ENCODE data around the gene MYF5.
"Not testable (repeated sequence)": the region's sequence is repeated elsewhere in the genome, so short reads cannot be mapped to it uniquely, and the experiment has no call there.

MYF5 gene

DNA sequence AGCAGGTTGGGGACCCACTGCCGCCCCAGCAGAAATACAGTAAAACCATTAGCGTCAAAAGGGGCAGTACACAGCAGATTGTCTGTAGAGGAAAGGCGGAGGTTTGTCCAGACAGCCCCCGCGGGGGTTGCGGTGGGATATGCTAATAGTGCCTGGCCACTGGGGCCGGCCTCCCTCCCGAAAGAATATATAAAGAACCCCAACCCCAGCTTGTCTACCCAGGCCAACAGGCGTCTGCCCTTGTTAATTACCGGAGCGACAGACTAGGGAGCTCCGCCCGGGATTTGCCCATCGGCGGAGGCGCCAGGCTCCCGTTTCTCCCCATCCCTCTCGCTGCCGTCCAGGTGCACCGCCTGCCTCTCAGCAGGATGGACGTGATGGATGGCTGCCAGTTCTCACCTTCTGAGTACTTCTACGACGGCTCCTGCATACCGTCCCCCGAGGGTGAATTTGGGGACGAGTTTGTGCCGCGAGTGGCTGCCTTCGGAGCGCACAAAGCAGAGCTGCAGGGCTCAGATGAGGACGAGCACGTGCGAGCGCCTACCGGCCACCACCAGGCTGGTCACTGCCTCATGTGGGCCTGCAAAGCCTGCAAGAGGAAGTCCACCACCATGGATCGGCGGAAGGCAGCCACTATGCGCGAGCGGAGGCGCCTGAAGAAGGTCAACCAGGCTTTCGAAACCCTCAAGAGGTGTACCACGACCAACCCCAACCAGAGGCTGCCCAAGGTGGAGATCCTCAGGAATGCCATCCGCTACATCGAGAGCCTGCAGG is at the start of gene MYF5:
MYF5 (plus strand) TSS at position 217 of the 774 bp plus-strand sequence; CDS start at position 369, 152 bp downstream.
- POLR2A ChIA-PET, result no interaction called here
- TF ChIP-seq CTBP1 (IDR thresholded peaks at IDR 0.05; ENCODE audit: borderline replicate concordance) (no peak), FOXK2 (IDR thresholded peaks at IDR 0.05) (no peak), FOXA1 (IDR thresholded peaks at IDR 0.05) (no peak), NFRKB (IDR thresholded peaks at IDR 0.05) (no peak), ZNF384 (IDR thresholded peaks at IDR 0.05) (no peak), ARNT (IDR thresholded peaks at IDR 0.05) (no peak), L3MBTL2 (conservative IDR thresholded peaks at IDR 0.05) (no peak), ELF4 (IDR thresholded peaks at IDR 0.05) (no peak), BHLHE40 (IDR thresholded peaks at IDR 0.05; ENCODE audit: borderline replicate concordance) (no peak), HDGF (IDR thresholded peaks at IDR 0.05; ENCODE audit: borderline replicate concordance) (no peak), SUZ12 (IDR thresholded peaks at IDR 0.05) (no peak), TARDBP (IDR thresholded peaks at IDR 0.05) (no peak), SP1 (IDR thresholded peaks at IDR 0.05) (no peak), LEF1 (IDR thresholded peaks at IDR 0.05; ENCODE audit: borderline replicate concordance) (no peak), FOXM1 (IDR thresholded peaks at IDR 0.05; ENCODE audit: borderline replicate concordance) (no peak)
- TF ChIP-seq, protein P1, sequence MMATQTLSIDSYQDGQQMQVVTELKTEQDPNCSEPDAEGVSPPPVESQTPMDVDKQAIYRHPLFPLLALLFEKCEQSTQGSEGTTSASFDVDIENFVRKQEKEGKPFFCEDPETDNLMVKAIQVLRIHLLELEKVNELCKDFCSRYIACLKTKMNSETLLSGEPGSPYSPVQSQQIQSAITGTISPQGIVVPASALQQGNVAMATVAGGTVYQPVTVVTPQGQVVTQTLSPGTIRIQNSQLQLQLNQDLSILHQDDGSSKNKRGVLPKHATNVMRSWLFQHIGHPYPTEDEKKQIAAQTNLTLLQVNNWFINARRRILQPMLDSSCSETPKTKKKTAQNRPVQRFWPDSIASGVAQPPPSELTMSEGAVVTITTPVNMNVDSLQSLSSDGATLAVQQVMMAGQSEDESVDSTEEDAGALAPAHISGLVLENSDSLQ (IDR thresholded peaks at IDR 0.05), result no peak
- CTCF ChIA-PET, result no interaction called here
- DNase-seq (ENCODE audit: extremely low spot score), result no peak

DNA sequence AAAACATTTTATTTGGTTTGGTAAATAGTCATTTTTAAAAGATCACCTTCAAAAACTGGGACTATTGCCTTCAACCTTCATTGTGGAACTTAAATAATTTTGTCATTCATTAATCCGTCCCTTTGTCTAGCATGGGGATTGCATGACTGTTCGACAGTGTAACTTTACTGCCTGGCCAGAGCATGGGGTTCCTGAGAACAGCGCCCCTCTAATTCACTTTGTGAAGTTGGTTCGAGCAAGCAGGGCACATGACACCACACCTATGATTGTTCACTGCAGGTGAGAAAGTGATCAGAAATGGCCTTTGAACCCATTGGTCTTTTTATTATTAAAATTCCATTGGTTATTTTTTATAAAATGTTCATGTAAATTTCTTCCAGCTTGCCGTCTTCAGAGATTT is 46.5 kb upstream of the MYF5 start:
- DNase-seq (ENCODE audit: extremely low spot score), result no peak
- ChIA-PET POLR2A (no interaction called here), CTCF (no interaction called here)
- no peak for TF ChIP-seq HDGF (IDR thresholded peaks at IDR 0.05; ENCODE audit: borderline replicate concordance)
- TF ChIP-seq ELF4 (IDR thresholded peaks at IDR 0.05), result no peak
- no peak for TF ChIP-seq L3MBTL2 (conservative IDR thresholded peaks at IDR 0.05)

DNA sequence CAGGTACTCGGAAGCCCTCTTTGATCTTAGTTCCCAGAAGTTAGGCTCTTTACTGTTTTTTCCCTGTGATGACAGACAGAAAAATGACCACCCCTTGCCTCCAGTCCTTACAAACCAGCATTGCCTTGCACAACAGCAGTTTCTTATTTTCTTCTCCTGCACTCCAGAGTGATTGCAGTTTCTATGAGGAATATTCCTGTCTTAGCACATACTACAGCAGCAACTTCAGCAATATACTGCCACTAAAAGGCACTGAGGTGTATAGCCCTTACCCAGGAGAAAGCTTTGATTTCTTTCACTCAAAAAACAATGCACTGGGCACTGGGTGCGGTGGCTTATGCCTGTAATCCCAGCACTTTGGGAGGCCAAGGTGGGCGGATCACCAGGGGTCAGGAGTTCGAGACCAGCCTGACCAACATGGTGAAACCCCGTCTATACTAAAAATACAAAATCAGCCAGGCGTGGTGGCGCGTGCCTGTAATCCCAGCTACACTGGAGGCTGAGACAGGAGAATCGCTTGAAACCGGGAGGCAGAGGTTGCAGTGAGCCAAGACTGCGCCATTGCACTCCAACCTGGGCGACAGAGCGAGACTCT is 40.6 kb upstream of the MYF5 start:
- POLR2A ChIA-PET; CTCF ChIA-PET; DNase-seq (ENCODE audit: extremely low spot score): not testable (repeated sequence)

DNA sequence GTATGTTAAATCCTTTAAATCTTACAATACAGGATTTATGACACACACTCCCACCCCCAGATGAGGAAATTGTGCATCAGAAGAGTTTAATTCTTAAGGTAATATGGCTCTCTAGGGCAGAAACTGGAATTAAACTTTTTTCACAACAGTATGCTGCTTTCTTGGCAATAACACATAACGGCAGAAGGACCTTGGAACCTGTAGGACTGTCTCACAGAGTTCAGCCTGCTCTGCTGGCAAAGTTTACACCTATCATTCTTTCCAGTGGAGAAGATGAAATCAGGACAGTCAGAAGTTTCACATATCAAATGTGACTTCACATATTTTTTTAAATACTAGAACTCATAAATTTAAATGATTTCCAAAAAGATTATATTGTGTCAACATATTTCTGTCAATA is 39.9 kb upstream of the MYF5 start:
- no peak for DNase-seq (ENCODE audit: extremely low spot score)
- ChIA-PET POLR2A (no interaction called here), CTCF (no interaction called here)
- no peak for TF ChIP-seq FOXM1 (IDR thresholded peaks at IDR 0.05; ENCODE audit: borderline replicate concordance)

DNA sequence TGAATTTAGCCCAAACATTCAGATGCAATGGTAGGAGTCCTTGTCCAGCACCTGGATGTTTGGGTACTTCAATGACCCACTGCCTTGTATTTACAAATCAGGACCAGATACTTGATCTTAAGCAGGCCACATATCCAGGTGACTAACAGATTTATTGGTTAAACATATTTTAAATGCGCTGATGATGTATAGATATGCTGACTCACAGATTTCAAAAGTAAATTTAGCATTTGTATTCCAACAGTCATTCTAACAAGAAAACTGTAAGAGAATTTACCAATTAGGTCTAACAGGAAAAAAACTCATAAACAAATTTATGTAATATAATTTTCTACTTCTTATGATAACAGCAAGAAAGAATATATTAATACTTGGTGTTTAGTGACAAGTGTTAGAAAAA is 38.7 kb upstream of the MYF5 start:
- DNase-seq (ENCODE audit: extremely low spot score), result no peak
- POLR2A ChIA-PET, result no interaction called here
- TF ChIP-seq HDGF (IDR thresholded peaks at IDR 0.05; ENCODE audit: borderline replicate concordance) (no peak), TARDBP (IDR thresholded peaks at IDR 0.05) (no peak), BHLHE40 (IDR thresholded peaks at IDR 0.05; ENCODE audit: borderline replicate concordance) (no peak), LEF1 (IDR thresholded peaks at IDR 0.05; ENCODE audit: borderline replicate concordance) (no peak), ELF4 (IDR thresholded peaks at IDR 0.05) (no peak), ZNF384 (IDR thresholded peaks at IDR 0.05) (no peak), L3MBTL2 (conservative IDR thresholded peaks at IDR 0.05) (no peak), FOXM1 (IDR thresholded peaks at IDR 0.05; ENCODE audit: borderline replicate concordance) (no peak), SUZ12 (IDR thresholded peaks at IDR 0.05) (no peak), NFRKB (IDR thresholded peaks at IDR 0.05) (no peak)
- CTCF ChIA-PET, result no interaction called here

DNA sequence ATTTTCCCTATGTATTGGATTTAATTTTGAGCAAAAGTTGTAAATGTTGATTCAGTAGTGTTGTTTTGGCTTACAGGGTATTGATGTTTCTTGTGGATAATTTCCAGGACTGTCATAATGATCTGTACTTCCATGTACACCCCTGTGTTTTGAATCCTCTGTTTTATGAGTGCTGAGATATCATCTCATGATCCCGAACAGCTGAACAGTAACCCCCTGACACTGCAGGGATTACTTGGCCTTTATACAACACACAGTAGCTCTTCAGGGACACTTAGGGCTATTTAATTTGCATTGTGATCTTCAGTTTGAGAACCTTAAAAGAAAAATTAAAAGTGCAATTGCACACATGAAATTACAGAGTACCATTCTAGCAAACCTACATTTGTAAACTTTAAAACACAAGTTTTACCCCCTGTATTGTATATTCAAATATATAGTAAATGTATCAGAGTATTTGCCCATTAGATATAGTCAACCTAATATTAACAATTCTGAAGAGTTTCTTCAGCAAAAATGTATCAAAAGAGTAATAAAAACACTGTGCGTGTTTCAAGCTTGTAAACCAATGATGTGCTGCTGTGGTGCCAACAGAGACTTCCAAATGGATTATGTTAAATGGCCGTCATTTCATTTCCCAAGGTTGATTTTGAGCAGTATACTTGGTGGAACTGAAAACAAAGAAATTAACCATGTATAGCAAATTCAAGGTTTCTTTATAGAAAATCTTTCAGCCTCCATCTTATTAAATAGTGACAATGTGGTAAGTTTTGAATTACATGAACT is 37.2 kb upstream of the MYF5 start:
- CTCF ChIA-PET, result no interaction called here

DNA sequence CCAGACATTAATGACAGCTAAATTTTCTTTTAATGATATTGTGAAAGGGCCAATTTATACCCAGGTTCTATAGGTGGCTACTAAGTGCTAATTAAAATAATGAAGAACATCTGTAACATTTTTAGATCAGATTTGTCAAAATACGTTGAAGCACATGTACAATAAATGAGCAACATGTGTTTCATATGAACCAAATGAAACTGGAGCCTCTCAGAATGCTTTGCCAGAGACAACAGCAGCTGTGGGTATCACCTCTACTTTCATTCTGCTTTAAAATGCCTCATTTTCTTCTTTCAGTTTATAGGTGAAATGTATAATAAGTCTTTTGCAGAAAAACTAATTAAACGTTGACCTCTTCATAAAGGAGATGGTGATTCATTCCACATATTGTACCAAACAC is 35.4 kb upstream of the MYF5 start:
- CTCF ChIA-PET, result no interaction called here
- no peak for DNase-seq (ENCODE audit: extremely low spot score)
- POLR2A ChIA-PET, result no interaction called here
- TF ChIP-seq ELF4 (IDR thresholded peaks at IDR 0.05) (no peak), SUZ12 (IDR thresholded peaks at IDR 0.05) (no peak), ZNF384 (IDR thresholded peaks at IDR 0.05) (no peak), FOXM1 (IDR thresholded peaks at IDR 0.05; ENCODE audit: borderline replicate concordance) (no peak), ARNT (IDR thresholded peaks at IDR 0.05) (no peak), HDGF (IDR thresholded peaks at IDR 0.05; ENCODE audit: borderline replicate concordance) (no peak), LEF1 (IDR thresholded peaks at IDR 0.05; ENCODE audit: borderline replicate concordance) (no peak), L3MBTL2 (conservative IDR thresholded peaks at IDR 0.05) (no peak), FOXK2 (IDR thresholded peaks at IDR 0.05) (no peak), FOXA1 (IDR thresholded peaks at IDR 0.05) (no peak), CTBP1 (IDR thresholded peaks at IDR 0.05; ENCODE audit: borderline replicate concordance) (no peak), TARDBP (IDR thresholded peaks at IDR 0.05) (no peak)
- TF ChIP-seq, protein P1 (IDR thresholded peaks at IDR 0.05), result no peak

More for the DNA sequence above, 37.2 kb upstream of the MYF5 start:
- DNase-seq (ENCODE audit: extremely low spot score), result no peak
- no peak for TF ChIP-seq BHLHE40 (IDR thresholded peaks at IDR 0.05; ENCODE audit: borderline replicate concordance)
- no peak for TF ChIP-seq CTBP1 (IDR thresholded peaks at IDR 0.05; ENCODE audit: borderline replicate concordance)
- TF ChIP-seq FOXK2 (IDR thresholded peaks at IDR 0.05), result no peak
- TF ChIP-seq, protein P1 (IDR thresholded peaks at IDR 0.05), result no peak
- TF ChIP-seq ZNF384 (IDR thresholded peaks at IDR 0.05), result no peak
- TF ChIP-seq SUZ12 (IDR thresholded peaks at IDR 0.05), result no peak
- TF ChIP-seq HDGF (IDR thresholded peaks at IDR 0.05; ENCODE audit: borderline replicate concordance), result no peak
- no peak for TF ChIP-seq NFRKB (IDR thresholded peaks at IDR 0.05)
- POLR2A ChIA-PET, result no interaction called here
